Stimulated activated CD4-positive, alpha-beta T cell treated with anti-CD3 and anti-CD28 coated beads, Interleukin-2, amount 100 ng/mL, for 24 hours (primary cell): ENCODE results near the gene ZNF532.
"Not testable (repeated sequence)": the region's sequence is repeated elsewhere in the genome, so short reads cannot be mapped to it uniquely, and the experiment has no call there.

Experiments
- DNase-seq, 2 donors: peaks; one replicate each; pipeline ENCODE4 v3.0.0-alpha.2; 2020

The ZNF532 gene, protein sequence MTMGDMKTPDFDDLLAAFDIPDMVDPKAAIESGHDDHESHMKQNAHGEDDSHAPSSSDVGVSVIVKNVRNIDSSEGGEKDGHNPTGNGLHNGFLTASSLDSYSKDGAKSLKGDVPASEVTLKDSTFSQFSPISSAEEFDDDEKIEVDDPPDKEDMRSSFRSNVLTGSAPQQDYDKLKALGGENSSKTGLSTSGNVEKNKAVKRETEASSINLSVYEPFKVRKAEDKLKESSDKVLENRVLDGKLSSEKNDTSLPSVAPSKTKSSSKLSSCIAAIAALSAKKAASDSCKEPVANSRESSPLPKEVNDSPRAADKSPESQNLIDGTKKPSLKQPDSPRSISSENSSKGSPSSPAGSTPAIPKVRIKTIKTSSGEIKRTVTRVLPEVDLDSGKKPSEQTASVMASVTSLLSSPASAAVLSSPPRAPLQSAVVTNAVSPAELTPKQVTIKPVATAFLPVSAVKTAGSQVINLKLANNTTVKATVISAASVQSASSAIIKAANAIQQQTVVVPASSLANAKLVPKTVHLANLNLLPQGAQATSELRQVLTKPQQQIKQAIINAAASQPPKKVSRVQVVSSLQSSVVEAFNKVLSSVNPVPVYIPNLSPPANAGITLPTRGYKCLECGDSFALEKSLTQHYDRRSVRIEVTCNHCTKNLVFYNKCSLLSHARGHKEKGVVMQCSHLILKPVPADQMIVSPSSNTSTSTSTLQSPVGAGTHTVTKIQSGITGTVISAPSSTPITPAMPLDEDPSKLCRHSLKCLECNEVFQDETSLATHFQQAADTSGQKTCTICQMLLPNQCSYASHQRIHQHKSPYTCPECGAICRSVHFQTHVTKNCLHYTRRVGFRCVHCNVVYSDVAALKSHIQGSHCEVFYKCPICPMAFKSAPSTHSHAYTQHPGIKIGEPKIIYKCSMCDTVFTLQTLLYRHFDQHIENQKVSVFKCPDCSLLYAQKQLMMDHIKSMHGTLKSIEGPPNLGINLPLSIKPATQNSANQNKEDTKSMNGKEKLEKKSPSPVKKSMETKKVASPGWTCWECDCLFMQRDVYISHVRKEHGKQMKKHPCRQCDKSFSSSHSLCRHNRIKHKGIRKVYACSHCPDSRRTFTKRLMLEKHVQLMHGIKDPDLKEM (N-terminal part only)

DNA sequence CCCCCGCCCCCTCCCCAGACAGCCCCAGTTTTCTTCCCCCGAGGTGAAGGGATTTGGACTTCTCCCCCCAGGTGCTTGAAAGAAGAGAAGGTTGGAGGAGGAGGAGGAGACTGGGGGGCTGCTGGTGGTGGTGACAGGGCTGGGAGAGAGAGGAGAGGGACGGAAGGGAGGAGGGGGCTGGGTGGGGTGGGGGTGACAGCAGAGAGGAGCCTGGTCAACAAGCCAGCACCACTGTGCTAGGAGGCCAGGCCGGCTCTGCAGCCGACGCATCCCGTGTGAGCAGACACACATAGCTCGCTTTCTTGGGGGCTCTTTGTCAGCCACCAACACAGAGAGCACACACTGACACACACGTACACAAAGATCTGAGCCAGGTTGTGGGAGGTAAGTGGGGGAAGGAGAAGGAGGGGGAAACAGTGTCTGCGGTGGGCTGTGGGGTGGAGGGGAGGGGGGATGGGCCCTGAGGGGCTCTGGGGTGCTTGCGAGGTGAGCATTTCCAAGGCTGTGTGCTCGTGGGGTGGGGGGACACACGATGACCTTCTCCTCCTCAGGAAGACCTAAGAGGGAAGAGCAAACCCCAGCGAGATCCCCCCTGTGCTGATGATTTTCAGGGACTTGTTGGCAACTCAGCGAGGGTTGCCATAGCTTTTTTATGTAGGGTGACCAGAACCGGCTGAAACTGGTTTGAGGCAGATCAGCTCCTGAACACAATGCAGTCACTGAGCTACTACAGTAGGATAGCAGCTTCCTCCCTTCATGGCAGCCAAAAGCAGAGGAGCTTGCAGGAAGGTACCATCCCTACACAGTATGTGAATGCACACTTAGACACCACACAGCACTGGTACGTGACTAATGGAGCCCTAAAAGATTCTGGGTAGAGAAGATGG is at the start of gene ZNF532:
TSS of gene ZNF532 (plus strand) at position 732 of the 887 bp plus-strand sequence. CDS start 53,411 bp downstream, outside the sequence.
- no peak for DNase-seq

- no peak for DNase-seq
Measured at GRCh38 chr18:58819051-58819450, 45.6 kb upstream of the ZNF532 start.

DNA sequence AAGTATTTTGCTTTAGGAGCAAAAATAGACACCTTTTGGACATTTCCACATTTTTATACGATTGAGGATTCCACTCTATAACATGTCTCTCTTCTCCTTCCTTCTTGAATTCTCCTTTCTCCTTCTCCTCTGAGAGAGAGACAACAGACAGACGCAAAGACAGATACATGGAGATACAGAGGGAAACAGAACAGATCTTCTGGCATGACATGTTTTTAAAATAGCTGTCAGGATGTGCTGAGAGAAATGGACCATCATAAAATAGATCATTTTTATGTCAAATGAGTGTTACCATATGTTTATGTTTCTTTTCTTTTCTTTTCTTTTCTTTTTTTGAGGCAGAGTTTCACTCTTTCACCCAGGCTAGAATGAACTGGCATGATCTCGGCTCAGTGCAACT is 44.4 kb upstream of the ZNF532 start:
- no peak for DNase-seq

GRCh38 chr18:58822944-58823343 is 41.7 kb upstream of the ZNF532 start:
- DNase-seq, result no peak

GRCh38 chr18:58823412-58823811 is 41.3 kb upstream of the ZNF532 start:
- DNase-seq, result no peak

GRCh38 chr18:58826926-58827325 is 37.8 kb upstream of the ZNF532 start:
- DNase-seq, result not testable (repeated sequence)

- DNase-seq, result no peak
Measured at GRCh38 chr18:58827428-58827827, 37.2 kb upstream of the ZNF532 start.

DNA sequence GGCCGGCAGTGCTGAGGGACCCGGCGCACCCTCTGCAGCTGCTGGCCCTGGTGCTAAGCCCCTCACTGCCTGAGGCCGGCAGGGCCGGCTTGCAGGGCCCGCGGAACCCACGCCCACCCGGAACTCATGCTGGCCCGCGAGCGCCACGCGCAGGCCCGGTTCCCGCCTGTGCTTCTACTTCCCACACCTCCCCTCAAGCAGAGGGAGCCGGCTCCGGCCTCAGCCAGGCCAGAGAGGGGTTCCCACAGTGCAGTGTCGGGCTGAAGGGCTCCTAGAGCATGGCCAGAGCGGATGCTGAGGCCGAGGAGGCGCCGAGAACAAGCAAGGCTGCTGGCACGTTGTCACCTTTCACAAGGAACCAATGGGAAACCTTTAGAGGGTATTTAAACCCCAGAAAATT is 36.8 kb upstream of the ZNF532 start:
- no peak for DNase-seq

- DNase-seq, result no peak
Measured at GRCh38 chr18:58828399-58829121, 36.1 kb upstream of the ZNF532 start.

DNA sequence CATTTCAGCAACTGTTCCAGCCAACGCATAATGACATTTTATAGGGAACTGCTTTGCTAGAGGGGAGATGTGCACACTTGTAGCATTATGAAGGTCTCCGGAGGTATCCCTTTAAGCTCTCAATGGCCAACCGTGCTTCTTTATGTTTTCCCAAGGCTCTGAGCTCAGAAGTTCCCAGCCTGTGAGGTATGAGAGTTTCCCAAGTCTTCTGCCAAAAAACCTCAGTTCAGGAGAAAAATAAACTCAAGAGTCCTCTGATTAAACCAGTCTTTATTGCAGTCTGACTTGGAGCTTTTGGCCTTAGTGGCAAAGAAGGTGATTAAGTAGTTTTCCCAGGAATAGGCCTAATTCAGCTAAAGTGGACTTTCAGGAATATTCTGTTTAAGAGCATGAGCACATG is 35.4 kb upstream of the ZNF532 start:
- DNase-seq, result no peak

GRCh38 chr18:58829886-58830285 is 34.8 kb upstream of the ZNF532 start:
- not testable (repeated sequence) for DNase-seq

DNA sequence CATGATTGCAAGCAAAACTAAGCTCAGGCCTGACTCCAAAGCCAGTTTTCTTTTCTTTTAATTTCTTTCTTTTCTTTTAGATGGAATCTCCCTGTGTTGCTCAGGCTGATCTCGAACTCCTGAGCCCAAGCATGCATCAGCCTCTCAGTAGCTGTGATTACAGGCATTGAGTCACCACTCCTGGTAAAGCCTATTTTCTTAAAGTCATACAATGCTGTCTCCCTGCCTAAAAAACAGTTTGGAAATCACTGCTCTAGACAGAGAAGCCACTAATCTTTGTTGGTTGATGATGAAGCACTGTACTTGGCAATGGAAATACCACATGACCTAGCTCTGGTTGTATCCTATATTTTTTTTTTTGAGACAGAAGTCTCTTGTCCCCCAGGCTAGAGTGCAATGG is 33.1 kb upstream of the ZNF532 start:
- DNase-seq, result no peak

GRCh38 chr18:58838165-58838860 is 26.4 kb upstream of the ZNF532 start:
- DNase-seq, result no peak

GRCh38 chr18:58838946-58839345 is 25.7 kb upstream of the ZNF532 start:
- no peak for DNase-seq

DNA sequence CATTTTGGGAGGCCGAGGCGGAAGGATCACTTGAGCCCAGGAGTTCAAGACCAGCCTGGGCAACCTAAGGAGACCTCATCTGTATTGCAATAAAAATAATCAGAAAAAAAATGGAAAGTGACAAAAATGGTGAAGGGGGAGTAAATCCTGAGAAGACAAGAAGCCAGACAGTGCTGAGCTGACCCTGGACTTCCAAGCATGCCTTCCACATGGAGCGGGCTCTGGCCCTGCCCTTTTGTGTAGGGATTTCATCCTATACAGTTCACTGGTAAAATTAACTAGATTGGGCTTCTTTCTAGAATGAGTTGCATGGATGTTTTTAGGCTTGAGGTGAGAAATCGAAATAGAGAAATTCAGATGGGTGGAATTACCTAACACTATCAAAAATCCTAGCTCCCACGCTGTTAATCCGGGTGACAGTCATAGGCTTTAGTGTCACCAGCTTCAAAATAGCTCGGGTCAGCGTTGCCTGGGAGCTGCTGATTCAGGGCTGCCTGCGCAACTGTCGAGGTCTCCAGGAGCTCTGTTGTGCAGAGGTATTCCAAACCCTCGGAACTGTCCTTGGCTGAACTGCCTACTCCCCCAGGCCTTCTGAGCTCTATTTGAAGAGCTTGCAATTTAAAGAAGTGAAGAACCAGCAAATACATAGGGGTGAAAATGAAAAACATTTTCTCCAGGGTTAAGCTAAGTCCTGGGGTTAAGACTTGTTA is 21.5 kb upstream of the ZNF532 start:
- DNase-seq, result no peak

GRCh38 chr18:58843688-58844035 is 21.0 kb upstream of the ZNF532 start:
- DNase-seq, result no peak

- no peak for DNase-seq
Measured at GRCh38 chr18:58844871-58845270, 19.8 kb upstream of the ZNF532 start.

DNA sequence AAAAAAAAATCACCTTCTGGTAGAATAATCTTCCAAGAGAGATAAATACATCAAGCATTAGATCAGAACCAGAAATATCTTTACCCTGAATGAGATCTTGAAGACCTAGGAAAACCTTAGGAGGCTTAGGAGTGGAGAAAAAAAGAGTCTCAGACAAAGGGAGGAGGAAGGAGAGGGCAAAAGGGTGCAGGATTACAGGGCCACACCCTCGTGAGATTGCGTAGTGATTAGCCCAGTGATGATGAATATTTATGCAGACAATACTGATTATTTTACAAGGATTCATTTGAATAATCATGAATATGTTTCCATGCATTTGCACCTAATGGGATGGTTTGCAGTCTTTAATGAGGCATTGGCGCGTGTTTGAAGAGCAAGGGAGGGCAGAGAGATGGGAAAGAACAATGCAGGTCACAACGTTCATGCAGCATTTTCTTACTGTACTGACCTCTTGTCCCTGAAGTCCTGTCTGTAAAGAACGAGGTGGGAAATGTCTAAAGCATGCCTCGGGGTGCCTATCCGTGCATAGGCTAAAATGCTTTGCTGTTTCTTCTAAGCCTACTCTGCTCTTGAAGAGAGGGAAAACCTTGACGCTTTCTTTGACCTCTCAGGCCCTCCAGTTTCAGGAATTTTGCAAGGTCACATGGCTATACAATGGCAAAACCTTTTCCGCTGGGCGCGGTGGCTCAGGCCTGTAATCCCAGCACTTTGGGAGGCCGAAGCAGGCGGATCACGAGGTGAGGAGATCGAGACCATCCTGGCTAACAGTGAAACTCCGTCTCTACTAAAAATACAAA is 18.6 kb upstream of the ZNF532 start:
- no peak for DNase-seq

- peak in 1 of 2 donors; percentile 13 for DNase-seq
Measured at GRCh38 chr18:58847383-58848071, 17.1 kb upstream of the ZNF532 start.
